Left cardiac atrium (tissue), 4 donors: Measurements from ENCODE around the gene NEURL1. TPM values are rescaled to one million over a fixed set of nuclear protein-coding genes. Genes with fewer than 3 reads are reported as not detected.
"Not testable (repeated sequence)": the region's sequence is repeated elsewhere in the genome, so short reads cannot be mapped to it uniquely, and the experiment has no call there.

Experiments
- ATAC-seq, 2 donors: fragments of 200-7000 bp; cut with Tn5 transposase; one replicate each; pipeline ENCODE4 v1.9.1; 2020; ENCODE audit warnings: mild to moderate bottlenecking in 2 of 2, moderate library complexity in 2 of 2
- DNase-seq: peaks from one replicate; pipeline ENCODE4 v3.0.0-alpha.2; 2020
- intact Hi-C, 2 donors: fragments of 100-400 bp; cut with DNase I; formaldehyde crosslinking; loops; one replicate each; pipeline versions ENCODE4 v1.14.1 to v1.15.1; 2022 to 2023
- total RNA-seq, 2 donors: library from RNA; stranded (reverse); fragmentation: NEBNext Ultra II Directional; extraction: Animal tissue kit (Norgen Biotek cat#: 25700); gene quantifications; one replicate each; pipeline ENCODE4 v1.2.1, GENCODE V29; 2021
- donor health status: DM: no; HTN: yes; CAD: no.
- donor health status: DM: no; HTN: yes; CAD: no; lungs with severe emphysema.
- donor health status: DM: yes; HTN: yes; CAD: no.
- donor health status: Dilated cardiomyopathy.

Gene NEURL1
- total RNA-seq, 2 donors from 2014 or later, result 0.12 to 0.39 TPM

DNA sequence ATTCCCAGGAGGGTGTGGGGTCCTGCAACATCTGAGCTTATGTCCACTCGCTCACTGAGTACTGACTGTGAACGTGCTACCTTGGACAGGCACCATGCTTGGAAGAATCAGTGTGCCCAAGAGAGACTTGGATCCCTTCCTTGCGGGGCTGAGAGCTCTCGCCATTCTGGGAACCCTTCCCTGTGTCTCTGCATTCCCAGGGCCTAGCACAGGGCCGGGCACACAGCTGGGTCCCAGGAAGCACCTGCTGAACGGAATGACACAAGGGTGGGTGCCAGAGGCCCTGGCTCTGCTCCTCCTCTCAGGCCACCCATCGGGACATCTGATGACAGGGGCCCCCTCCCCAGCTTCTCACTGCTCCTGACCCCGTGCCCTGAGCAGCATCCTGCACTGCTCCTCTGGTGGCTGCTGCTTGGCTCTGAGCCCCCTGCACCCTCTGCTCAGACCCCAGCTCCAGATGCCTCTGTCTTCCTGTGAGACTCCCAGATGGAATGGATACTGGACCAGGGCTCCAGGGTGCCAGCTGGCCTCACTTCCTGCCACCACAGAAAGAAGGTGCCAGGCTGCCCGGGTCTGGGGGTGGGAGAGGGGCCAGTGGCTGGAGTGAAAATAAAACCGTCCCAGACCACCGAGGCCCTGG, 129.6 kb downstream of the NEURL1 start:
- no peak for DNase-seq
- intact Hi-C loops, result no loop called here
- no peak for ATAC-seq

GRCh38 chr10:103626178-103626577, 132.7 kb downstream of the NEURL1 start:
- no peak for DNase-seq
- intact Hi-C loops, result no loop called here
- peak in 1 of 2 donors; percentile 69 for ATAC-seq

DNA sequence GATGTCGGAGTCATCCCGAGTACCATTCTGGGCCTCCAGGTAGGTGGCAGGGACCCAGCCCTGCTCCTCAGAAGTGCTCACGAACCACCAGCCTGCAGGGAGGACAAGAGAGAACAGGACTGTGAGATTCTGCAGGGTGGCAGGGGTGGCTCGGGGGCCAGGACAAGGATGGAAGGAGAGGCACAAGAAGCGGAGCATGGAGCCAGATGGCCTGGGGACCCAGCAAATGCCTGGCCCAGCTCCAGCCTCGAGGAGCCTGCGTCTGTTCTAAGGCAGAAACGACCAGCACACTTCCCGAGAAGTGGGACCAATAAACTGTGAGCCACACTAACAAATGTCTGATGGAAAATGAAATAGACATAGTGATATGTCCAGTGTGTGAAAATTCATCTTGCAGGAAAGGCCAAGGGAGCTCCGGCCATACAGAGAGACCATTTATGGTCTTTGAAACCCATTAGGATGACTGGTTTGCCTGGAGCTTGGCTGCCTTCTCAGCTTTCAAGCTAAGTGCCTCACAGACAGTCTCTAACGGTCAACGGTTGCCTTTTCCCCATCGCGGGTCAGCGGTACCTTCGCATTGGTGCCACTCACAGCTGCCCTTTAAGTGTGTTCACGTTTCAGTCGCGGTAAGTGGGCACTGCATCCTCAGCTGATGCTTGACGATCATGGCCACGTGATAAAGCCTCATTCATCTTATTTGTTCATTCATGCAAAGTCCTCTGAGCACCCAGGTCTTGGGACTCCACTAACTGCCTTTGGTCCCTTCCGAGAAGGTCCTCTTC, 133.8 kb downstream of the NEURL1 start:
- no peak for DNase-seq
- intact Hi-C loops, result no loop called here
- ATAC-seq, result no peak

GRCh38 chr10:103627893-103628292, 134.4 kb downstream of the NEURL1 start:
- intact Hi-C loops, result no loop called here
- DNase-seq (no peak), ATAC-seq (no peak)

- DNase-seq, result no peak
- no peak for ATAC-seq
- intact Hi-C loops, result no loop called here
Measured at GRCh38 chr10:103629581-103629980, 136.1 kb downstream of the NEURL1 start.

- no peak for ATAC-seq
Measured at GRCh38 chr10:103630156-103630555, 136.7 kb downstream of the NEURL1 start.

DNA sequence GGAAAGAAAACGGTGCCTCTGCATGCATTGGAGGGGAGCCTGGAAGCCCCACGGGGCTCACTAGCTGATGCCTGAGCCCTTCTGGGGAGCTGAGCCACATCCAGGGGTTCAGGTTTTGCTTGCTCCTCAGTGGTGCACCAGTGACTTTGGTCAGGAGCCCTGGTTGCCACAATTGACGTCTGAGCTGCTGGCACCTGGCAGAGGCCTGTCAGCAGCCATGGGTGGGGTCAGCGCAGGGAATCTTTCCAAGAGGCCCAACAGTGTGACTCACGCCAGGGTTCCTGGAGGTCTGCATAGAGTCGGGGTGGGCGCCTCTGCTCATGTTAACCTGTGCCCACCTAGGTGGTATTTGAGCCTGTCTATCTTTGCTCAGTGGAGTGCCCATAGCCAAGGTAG, 138.7 kb downstream of the NEURL1 start:
- ATAC-seq (peak in 1 of 2 donors; percentile 12), DNase-seq (no peak)
- intact Hi-C loops, result no loop called here

More at GRCh38 chr10:103630156-103630555, 136.7 kb downstream of the NEURL1 start:
- DNase-seq, result no peak
- intact Hi-C loops, result no loop called here

DNA sequence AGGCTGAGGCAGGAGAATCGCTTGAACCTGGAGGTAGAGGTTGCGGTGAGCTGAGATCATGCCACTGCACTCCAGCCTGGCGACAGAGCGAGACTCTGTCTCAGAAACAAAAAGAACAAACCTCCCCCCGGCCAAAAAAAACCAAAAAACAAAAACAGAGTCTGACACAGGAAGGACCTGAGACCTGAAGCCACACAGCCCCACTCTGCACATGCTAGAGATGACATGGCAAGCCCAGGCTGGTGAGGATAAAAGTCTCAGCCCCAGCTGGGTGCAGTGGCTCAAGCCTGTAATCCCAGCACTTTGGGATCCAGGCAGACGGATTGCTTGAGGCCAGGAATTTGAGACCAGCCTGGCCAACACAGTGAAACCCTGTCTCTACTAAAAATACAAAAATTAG, 139.4 kb downstream of the NEURL1 start:
- ATAC-seq, DNase-seq, intact Hi-C loops: not testable (repeated sequence)

DNA sequence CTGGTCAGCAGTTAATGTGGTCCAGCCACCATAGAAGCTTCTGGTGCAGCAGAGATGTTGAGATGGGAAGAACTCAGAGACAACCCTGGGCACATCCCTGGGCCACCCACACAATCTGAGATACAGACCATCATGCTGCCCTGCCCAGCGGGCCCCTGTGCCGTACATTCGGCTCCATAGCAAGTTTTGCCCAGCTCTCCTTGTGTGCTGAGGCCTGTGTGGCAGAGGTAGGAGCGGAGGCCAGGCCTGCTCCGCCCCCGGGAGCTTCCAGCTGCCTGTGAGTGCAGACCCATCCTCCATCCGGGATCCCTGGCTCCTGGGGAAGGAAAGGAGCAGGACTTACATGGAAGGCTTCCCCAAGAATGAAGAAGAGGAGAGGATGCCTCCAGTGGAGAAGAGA, 140.3 kb downstream of the NEURL1 start:
- no peak for DNase-seq
- intact Hi-C loops, result no loop called here

DNA sequence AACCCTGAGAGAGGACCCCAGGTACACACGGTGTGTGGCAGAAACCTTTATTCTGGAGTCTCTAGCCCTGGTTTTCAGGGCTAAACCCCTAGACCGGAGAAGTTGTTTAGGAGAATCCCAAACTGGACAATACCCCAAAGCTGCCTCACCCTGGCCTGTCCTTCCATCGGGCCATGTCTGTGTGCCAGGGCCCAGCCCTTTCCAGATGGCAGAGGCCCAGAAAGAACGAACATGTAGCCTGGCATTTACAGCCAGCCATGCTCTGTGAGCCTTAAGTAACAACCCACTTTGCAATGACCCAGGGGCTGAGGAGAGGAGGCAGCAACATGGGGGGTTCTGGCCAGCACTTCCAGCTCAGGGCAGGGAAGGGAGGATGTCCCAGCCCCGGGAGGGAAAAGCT, 142.1 kb downstream of the NEURL1 start:
- peak in 1 of 2 donors; percentile 20 for ATAC-seq
- DNase-seq, result no peak
- intact Hi-C loops, result no loop called here

More for the DNA sequence above, 140.3 kb downstream of the NEURL1 start:
- no peak for ATAC-seq

DNA sequence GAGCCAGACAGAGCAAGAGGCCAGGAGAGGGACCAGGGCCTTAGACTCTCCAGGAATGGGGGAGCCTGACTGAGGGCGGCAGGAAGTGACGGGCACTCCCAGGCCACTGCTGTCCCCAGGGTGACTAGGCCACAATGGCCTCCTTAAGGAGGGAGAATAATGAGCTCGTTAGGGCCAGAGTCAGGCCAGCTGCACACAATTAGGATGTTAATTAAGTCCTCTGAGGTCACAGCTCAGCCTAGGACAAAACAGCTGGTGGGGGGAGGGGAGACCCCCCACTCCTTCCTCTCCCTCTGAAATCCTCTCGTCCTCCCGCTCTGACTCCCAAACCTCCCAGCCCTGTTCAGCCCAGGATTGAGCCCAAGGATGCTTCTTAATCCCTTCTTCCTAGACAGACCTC, 143.0 kb downstream of the NEURL1 start:
- no peak for DNase-seq
- intact Hi-C loops, result no loop called here
- ATAC-seq, result no peak

DNA sequence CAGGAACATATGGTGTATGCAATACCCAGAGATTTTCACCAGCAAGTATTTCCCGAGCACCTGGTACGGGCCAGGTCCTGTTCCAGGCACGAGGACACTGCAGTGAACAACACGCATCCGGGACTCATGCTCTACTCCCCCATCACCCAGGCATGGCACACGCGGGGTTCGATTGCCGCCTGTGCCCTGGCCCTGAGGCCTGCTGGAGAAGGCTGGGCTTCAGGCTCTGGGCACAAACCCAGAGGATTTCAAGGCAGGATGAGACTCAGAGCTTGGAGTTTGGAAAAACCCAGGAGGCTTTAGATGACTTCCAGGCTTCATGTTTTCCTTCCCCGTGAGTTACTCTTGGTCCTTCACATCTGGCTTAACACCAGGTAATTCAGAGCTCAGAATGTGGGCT, 143.5 kb downstream of the NEURL1 start:
- DNase-seq (no peak), ATAC-seq (no peak)
- intact Hi-C loops, result no loop called here

DNA sequence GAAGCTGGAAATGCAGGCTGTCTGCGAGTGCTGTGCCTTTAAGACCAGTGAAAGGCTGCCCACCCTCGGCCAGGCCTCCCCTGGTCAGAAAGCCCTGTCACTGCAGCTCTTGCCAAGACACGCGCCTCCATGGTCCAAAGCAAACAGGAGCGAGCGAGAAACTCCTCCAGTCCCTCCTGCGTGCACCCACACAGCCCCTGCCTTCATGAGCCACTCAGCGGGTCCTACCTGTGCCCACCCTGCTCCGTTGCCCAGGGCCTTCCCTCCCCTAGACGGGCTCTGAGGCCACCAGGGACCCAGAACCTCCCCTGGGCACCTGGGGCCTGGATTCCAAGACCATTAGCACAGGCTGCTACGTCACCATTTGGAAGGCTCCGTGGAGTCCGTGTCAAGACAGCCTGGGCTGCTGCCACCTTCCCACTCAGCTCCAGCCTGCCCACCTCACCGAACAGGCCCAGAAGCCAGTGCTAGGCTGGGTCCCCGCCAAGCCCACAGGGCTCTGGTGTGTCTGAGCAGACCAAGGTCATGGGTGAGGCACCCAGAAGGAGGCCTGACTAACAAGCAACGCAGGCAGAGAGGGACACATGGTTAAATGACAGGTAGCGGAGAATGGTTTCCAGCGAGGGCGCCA, 144.5 kb downstream of the NEURL1 start:
- peak; percentile 89 for DNase-seq
- intact Hi-C loops, result no loop called here
- peak; percentile 76 to 87 for ATAC-seq

DNA sequence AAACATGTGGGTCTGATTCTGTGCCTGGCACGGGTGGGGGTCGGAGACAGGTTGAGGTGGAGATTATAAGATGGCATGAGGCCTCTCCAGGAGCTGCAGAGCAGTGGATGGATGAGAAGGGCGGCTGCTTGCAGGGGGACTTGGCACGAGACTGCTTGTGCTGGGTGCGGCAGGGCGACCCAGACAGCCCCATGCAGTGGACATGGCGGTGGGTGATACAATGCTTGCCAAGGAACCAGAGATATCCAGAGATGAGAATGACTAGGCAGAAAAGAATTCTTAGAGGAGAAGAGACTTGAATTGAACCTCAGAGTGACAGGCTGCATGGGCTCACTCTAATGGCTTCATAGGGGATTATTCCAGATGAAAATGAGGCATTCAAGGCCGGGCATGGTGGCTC, 145.4 kb downstream of the NEURL1 start:
- intact Hi-C loops, result no loop called here
- DNase-seq (no peak), ATAC-seq (peak in 1 of 2 donors; percentile 25)

DNA sequence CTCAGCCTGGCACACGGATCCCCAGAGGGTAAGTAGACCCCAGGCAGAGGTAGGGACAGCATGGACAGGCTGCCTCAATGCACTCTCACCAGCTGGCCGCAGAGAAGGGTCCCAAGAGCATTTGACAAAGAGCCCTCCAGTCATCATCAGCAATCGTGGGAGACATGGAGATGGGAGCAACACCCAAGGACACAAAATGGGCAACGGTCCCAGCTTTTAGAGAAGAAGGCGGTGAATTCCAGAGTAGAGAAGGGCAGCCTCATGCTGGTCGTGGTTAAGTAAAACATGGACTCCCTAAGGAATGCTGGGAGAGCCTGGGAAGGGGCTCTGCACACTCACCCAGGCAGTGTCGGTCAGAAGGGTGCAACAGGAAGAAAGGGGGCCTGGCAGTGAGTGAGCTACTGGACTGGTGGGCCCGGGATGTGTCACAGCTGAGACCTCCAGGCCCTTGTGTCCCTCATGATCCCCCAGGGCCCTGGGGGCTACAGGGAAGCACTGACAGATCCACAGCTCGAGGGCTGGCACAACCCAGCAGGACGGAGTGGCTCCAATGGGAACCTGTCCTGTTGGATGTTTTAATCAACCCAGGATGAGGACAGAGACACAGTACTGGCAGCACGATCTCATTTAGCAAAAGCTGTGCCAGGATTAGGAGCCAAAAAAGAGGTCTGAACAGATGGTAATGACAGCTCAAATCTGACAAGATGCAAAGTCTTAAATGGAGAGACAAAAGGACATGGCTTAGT, 147.1 kb downstream of the NEURL1 start:
- intact Hi-C loops, result no loop called here
- DNase-seq (no peak), ATAC-seq (peak; percentile 5 to 51)

- ATAC-seq, result no peak
- no peak for DNase-seq
- intact Hi-C loops, result no loop called here
Measured at GRCh38 chr10:103641326-103641725, 147.8 kb downstream of the NEURL1 start.
